GM18519 (cell line): ENCODE measurements around the gene EPM2AIP1.
"Not testable (repeated sequence)": the region's sequence is repeated elsewhere in the genome, so short reads cannot be mapped to it uniquely, and the experiment has no call there.

Experiments
- ATAC-seq: cut with Tn5 transposase; IDR thresholded peaks from one replicate; pipeline ENCODE4 v1.9.1; 2021; ENCODE audit warnings: mild to moderate bottlenecking, moderate library complexity; ENCODE audit not compliant: unreplicated experiment, low FRiP score

Gene EPM2AIP1

GRCh38 chr3:36956155-36956554 is 36.8 kb downstream of the EPM2AIP1 start:
- no peak for ATAC-seq

DNA sequence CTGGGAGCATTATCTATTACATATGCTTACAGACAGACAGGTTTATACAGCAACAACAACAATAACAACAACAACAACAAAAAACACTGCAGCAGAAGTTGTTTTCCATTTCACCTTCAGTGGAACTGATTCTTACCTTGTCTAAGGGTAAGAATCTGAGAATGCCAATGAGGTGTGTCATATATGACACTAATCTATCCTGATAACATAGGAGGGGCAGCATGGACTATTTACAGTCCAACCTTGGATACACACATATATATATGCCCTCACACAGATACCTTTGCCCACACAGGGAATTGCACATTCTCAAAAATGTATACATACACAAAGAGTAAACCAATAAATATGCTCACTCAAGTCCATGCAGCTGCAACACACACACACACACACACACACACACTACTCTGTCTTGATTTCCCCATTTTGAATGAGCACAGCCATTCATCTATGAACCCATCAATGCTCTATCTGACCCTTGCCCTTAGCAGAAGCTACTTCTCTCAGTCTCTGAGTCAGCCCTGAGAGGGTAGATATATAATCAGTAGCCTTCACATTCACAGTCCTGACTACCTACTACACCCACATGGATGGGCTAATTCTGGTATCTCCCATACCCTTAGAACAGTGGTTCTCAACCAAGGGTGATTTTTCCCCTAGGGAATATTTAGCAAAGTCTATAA is 38.3 kb downstream of the EPM2AIP1 start:
- ATAC-seq, result no peak

- not testable (repeated sequence) for ATAC-seq
Measured at GRCh38 chr3:36947814-36948213, 45.1 kb downstream of the EPM2AIP1 start.

DNA sequence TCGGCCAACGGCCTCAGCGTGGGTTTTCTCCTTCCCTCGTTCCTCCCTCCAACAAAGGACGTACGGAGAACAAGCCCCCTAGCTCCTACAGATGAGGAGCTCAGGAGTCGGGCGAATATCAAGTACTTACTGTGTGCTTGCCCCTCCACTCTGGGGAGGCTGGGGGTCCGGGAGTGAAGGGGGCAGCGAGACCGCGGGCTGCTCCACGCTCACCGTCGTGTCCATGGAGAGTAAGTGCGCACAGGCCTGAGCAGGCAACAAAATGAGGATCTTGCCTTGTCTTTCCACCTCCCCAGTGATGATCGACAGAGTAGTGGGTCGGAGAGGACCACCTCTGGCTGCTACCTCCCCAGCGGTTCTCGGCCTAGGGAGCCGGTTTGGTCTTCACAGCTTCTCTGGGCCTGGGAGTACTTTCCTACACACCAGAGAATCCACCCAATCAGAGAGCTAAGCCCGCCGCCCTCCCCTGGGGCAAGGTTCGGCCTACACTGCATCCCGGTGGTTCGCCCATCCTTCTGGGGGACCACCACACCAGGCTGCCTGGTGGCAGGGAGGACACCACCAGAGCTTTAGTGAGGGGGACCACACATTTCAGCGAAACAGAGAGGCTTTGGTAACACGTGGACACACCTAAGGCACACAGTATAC is 47.5 kb downstream of the EPM2AIP1 start:
- ATAC-seq, result no peak

DNA sequence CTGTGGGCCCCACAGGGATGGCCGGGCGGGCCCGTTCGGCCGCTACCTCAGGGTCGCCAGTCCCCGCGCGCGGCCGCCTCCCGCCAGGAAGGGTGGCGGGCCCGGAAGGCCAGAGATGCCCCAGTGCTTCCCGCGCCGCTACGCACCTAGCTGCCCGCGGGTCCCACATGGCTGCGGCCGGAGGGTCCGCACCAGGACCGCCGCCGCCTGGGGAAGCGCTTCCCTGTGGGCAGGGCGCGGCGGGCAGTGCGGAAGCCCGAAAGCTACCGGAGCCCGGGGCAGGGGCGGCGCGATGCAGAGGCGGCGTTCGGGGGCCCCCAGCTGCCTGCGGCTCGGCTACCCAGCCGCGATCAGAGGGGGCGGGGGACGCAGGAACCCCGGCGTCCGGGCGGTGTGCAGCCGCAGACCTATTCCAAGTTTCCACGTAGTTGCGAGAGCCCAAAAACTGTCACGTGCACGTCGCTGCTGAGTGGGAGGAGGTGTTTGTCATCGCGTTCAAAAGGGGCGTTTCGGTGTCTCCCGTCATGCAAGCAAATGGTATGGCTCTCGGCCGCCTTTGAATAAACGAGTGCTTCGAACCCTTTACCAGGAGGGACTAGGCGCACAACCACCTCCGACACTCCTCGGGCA is 48.2 kb downstream of the EPM2AIP1 start, which contains the start of gene TRANK1:
TSS of gene TRANK1 (minus strand) at position 414 of the 630 bp plus-strand sequence. CDS start at position 169, 245 bp downstream.
- peak; percentile 71 for ATAC-seq

DNA sequence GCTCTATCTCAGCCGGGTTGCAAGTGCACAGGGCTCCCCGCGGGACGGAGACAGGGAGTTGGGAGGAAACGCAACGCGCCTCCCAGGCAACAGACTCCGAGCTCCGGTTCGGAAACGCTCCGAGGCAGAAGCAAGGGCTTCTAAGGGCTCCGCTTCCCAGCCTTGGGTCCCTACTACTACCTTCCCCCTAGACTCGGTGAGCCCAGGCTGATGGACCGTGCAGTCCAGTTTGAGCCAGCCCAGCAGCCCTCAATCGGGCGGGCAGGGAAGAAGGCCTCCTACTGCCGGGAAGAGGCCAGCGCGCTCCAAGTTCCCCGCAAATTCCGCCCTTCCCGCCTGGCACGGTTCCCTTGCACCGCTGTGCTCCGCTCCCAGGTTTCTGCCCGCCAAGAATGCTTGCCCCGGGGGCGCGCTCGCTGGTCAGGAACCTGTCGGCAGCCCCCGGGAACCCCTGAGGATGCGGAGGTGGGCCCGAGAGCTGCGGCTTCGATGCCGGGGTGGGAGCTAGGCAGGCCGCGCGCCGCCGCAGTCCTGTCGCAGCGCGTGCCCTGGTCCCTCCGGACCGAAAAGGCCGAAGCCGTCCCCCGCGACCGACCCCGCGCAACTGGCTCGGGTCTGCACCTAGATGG is 48.8 kb downstream of the EPM2AIP1 start:
- peak; percentile 28 for ATAC-seq

GRCh38 chr3:36943601-36944000 is 49.3 kb downstream of the EPM2AIP1 start:
- no peak for ATAC-seq

DNA sequence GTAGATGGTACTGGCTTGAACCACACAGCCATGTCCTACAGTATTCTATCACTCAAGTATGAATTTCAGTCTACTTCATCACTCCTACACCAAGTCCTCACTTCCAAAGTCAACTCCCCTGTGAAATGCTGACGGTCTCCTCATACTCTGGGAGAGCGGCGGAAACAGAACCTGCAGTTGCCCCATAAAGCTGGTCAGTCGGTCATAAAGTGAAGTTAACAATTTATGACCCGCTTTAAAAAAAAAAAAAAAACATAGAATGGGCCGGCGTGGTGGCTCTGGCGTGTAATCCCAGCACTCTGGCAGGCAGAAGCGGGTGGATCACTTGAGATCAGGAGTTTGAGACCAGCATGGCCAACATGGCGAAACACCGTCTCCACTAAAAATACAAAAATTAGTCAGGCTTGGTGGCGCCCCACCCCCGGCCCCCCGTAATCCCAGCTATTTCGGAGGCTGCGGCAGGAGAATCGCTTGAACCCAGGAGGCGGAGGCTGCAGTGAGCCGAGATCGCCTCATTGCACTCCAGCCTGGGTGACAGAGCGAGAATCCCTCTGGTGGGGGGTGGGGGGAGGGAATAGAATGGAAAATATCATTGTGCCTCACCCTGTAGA is 50.2 kb downstream of the EPM2AIP1 start:
- no peak for ATAC-seq

DNA sequence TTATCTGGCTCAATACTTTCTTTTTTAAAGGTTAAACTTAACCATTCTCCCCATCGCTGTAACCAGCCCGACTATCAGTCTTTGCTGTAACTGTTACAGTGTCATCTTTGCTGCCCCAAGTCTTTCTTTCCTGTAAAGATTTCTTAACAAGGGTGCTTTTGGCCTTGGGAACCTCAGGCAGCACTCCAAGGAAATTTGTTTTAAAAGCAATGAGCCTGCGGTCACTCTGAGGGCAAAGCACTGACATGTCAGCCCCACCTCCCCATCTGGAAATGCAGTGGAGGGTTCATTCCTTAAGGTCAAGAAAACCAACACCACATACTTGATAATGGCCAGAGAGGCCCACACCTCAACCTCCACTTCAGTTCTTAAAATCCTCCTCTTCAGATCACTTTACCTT is 51.3 kb downstream of the EPM2AIP1 start:
- no peak for ATAC-seq

DNA sequence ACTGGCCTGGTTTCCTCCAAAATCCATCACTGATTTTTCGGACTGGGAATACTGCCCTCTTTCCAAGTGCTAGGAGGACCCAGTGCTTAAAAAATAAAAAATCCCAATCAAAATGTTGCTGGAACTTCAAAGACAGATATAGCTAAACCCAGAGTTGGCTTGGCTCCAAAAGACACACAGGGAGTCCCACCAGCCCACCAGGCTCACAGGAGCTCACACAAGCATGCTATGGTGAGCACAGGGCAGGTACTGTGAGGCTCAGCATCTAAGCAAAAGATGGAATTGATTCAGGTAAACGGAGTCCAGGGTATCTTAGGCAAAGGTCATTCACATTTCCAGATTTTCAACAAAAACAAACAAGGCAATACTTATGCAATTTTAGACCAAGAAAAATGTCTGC is 51.8 kb downstream of the EPM2AIP1 start:
- no peak for ATAC-seq

- ATAC-seq, result no peak
Measured at GRCh38 chr3:36937492-36937891, 55.4 kb downstream of the EPM2AIP1 start.
